ENCODE results near the gene TAF3.

DNA sequence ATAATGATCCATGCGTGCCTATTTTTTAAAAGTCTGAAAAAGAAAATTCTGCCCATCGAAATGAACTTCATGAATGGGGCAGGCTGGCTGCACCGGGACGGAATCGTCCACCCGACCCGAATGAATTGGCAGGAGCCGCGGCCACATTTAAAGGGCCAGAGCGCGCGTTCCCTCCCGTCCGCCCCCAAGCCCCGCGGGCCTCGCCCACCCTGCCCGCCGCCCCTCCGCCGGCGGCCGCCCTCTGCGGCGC, 235.9 kb downstream of the TAF3 start:
- TF ChIP-seq, protein P1, sequence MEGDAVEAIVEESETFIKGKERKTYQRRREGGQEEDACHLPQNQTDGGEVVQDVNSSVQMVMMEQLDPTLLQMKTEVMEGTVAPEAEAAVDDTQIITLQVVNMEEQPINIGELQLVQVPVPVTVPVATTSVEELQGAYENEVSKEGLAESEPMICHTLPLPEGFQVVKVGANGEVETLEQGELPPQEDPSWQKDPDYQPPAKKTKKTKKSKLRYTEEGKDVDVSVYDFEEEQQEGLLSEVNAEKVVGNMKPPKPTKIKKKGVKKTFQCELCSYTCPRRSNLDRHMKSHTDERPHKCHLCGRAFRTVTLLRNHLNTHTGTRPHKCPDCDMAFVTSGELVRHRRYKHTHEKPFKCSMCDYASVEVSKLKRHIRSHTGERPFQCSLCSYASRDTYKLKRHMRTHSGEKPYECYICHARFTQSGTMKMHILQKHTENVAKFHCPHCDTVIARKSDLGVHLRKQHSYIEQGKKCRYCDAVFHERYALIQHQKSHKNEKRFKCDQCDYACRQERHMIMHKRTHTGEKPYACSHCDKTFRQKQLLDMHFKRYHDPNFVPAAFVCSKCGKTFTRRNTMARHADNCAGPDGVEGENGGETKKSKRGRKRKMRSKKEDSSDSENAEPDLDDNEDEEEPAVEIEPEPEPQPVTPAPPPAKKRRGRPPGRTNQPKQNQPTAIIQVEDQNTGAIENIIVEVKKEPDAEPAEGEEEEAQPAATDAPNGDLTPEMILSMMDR (IDR thresholded peaks at IDR 0.05; ENCODE audit: poor library complexity), result no peak
- no peak for TF ChIP-seq EZH2 (IDR thresholded peaks at IDR 0.05; ENCODE audit: borderline replicate concordance)
- no peak for TF ChIP-seq EZH2phosphoT487 (IDR thresholded peaks at IDR 0.05; ENCODE audit: low read depth, severe bottlenecking, unreplicated experiment)

All from hepatocyte (in vitro differentiated cells).